NK-92 (cell line): ENCODE data around the gene PLA2G4B.

Experiments used
- DNase-seq: peaks from one replicate; lab custom pipeline; 2025; ENCODE audit not compliant: unreplicated experiment; lab: John Stamatoyannopoulos, UW

The PLA2G4B gene

GRCh38 chr15:41806291-41807181 is 32.1 kb upstream of the PLA2G4B start:
- DNase-seq, result no peak

- DNase-seq, result no peak
These were observed 29.5 kb upstream of the PLA2G4B start for GRCh38 chr15:41809121-41809520.

GRCh38 chr15:41809526-41810220 is 29.0 kb upstream of the PLA2G4B start:
- DNase-seq, result no peak

GRCh38 chr15:41810651-41811431 is 27.8 kb upstream of the PLA2G4B start:
- DNase-seq, result no peak

- DNase-seq, result no peak
These were observed 27.0 kb upstream of the PLA2G4B start for GRCh38 chr15:41811432-41812195.

GRCh38 chr15:41812820-41813375 is 25.7 kb upstream of the PLA2G4B start:
- no peak for DNase-seq

GRCh38 chr15:41813426-41813825 is 25.2 kb upstream of the PLA2G4B start:
- DNase-seq, result no peak

GRCh38 chr15:41814534-41814933 is 24.1 kb upstream of the PLA2G4B start:
- DNase-seq, result no peak

- no peak for DNase-seq
These were observed 21.9 kb upstream of the PLA2G4B start for GRCh38 chr15:41816788-41817187.

- DNase-seq, result no peak
These were observed 21.3 kb upstream of the PLA2G4B start for GRCh38 chr15:41817327-41817726.

GRCh38 chr15:41817781-41818180 is 20.9 kb upstream of the PLA2G4B start:
- no peak for DNase-seq

GRCh38 chr15:41819455-41820050 is 19.1 kb upstream of the PLA2G4B start:
- no peak for DNase-seq

GRCh38 chr15:41820791-41821423 is 17.7 kb upstream of the PLA2G4B start:
- no peak for DNase-seq

GRCh38 chr15:41821831-41822230 is 16.8 kb upstream of the PLA2G4B start:
- DNase-seq, result no peak

- no peak for DNase-seq
These were observed 16.2 kb upstream of the PLA2G4B start for GRCh38 chr15:41822471-41822870.

- DNase-seq, result no peak
These were observed 15.7 kb upstream of the PLA2G4B start for GRCh38 chr15:41822957-41823356.

GRCh38 chr15:41823502-41823901 is 15.1 kb upstream of the PLA2G4B start:
- DNase-seq, result no peak

- no peak for DNase-seq
These were observed 14.4 kb upstream of the PLA2G4B start for GRCh38 chr15:41824062-41824745.

GRCh38 chr15:41825145-41825544 is 13.5 kb upstream of the PLA2G4B start:
- no peak for DNase-seq
